HG02678 (cell line): ENCODE results near the gene RASSF3.
"Not testable (repeated sequence)": the region's sequence is repeated elsewhere in the genome, so short reads cannot be mapped to it uniquely, and the experiment has no call there.

ENCODE experiments used
- ATAC-seq: cut with Tn5 transposase; IDR thresholded peaks from one replicate; pipeline ENCODE4 v1.9.1; 2021; ENCODE audit warnings: mild to moderate bottlenecking, moderate library complexity; ENCODE audit not compliant: unreplicated experiment

RASSF3 gene

GRCh38 chr12:64631197-64631596 lies 20.9 kb downstream of the RASSF3 start:
- peak; percentile 60 for ATAC-seq

- ATAC-seq: no peak
Observed at GRCh38 chr12:64633011-64633939, 23.0 kb downstream of the RASSF3 start.

GRCh38 chr12:64633940-64634337 lies 23.6 kb downstream of the RASSF3 start:
- ATAC-seq: peak; percentile 34

GRCh38 chr12:64634508-64635092 lies 24.3 kb downstream of the RASSF3 start:
- ATAC-seq: no peak

GRCh38 chr12:64635356-64635998 lies 25.2 kb downstream of the RASSF3 start:
- ATAC-seq: no peak

- no peak for ATAC-seq
Observed at GRCh38 chr12:64636856-64637255, 26.6 kb downstream of the RASSF3 start.

- ATAC-seq: no peak
Observed at GRCh38 chr12:64639466-64639865, 29.2 kb downstream of the RASSF3 start.

GRCh38 chr12:64646318-64646717 lies 36.0 kb downstream of the RASSF3 start:
- no peak for ATAC-seq

GRCh38 chr12:64649487-64649886 lies 39.2 kb downstream of the RASSF3 start:
- ATAC-seq: no peak

- no peak for ATAC-seq
Observed at GRCh38 chr12:64650762-64651161, 40.5 kb downstream of the RASSF3 start.

- no peak for ATAC-seq
Observed at GRCh38 chr12:64652346-64652745, 42.1 kb downstream of the RASSF3 start.

GRCh38 chr12:64653123-64653522 lies 42.8 kb downstream of the RASSF3 start:
- no peak for ATAC-seq

GRCh38 chr12:64653907-64654306 lies 43.6 kb downstream of the RASSF3 start:
- ATAC-seq: not testable (repeated sequence)

- ATAC-seq: no peak
Observed at GRCh38 chr12:64655141-64655540, 44.8 kb downstream of the RASSF3 start.

GRCh38 chr12:64656429-64656828 lies 46.1 kb downstream of the RASSF3 start:
- ATAC-seq: no peak

- ATAC-seq: no peak
Observed at GRCh38 chr12:64658892-64659481, 48.7 kb downstream of the RASSF3 start.

GRCh38 chr12:64660237-64661018 lies 50.1 kb downstream of the RASSF3 start:
- ATAC-seq: peak; percentile 62

- no peak for ATAC-seq
Observed at GRCh38 chr12:64663015-64663414, 52.7 kb downstream of the RASSF3 start.

GRCh38 chr12:64665514-64665913 lies 55.2 kb downstream of the RASSF3 start:
- peak; percentile 39 for ATAC-seq

- ATAC-seq: peak; percentile 42
Observed at GRCh38 chr12:64666054-64666914, 56.0 kb downstream of the RASSF3 start.
